Activated CD4-positive, alpha-beta T cell treated with anti-CD3 and anti-CD28 coated beads for 1 hour (primary cell): Measurements from ENCODE around the gene SGMS1.

Experiments
- DNase-seq: peaks from one replicate; pipeline ENCODE4 v3.0.0-alpha.2; 2020

SGMS1 gene

DNA sequence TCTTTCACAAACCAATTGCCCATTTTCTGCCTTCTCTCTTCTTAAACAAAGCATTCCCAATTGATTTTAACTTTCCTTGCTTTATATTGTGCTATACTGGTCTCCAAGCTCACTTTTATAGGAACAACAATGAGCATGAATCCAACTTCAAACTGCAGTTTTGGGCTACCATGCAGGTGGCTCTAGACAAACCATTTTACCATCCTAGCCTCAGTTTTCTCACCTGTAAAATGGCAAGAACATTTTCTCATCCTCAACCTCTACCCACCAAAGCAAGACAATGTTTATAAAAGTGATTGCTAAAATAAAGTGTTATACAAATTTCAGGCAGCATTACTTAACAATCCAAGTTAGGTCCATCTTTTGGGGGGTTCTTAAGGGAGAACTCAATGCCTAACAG, 305.6 kb downstream of the SGMS1 start:
- no peak for DNase-seq

DNA sequence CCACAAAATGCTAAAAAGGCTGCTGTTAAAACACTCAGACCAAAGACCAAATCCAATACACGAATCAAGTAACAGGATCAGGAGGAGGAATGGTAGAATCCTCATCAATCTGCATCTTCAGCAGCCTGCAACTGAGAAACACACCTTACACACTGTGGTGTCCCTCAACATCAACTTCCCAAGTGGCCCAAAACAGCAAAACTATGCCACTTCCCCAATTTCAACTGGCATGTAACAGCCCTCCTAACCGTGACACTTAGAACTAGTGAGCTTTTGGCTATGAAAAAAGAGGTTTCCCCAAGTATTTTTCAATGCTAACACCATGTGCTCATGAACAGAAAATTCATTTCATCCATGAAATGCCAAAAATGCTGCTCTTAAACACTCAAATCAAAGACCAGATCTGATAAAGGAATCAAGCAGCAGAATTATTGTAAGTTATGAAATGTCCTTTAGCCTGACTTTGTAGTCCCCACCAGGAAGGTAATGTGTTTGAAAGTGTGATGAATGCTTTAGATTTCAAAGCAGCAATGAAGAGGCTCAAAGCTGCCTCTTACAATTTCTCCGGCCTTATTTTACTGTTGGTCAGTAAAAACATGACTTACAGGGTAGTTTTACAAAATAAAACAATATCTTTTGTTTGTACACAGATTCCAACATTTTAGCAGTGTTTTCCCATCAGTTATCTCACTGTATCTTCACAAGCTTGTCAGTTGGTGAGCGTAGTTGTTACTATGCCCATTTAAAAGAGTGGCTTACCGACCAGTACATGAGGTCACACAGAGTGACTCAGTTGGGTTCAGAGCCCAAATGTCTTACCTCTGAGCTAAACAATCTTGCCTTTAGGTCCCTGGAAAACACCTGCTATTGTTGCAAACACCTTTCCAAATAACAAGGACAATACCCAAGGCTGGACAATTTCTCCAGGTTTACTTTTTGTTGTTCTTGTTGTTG, 306.8 kb downstream of the SGMS1 start:
- no peak for DNase-seq

DNA sequence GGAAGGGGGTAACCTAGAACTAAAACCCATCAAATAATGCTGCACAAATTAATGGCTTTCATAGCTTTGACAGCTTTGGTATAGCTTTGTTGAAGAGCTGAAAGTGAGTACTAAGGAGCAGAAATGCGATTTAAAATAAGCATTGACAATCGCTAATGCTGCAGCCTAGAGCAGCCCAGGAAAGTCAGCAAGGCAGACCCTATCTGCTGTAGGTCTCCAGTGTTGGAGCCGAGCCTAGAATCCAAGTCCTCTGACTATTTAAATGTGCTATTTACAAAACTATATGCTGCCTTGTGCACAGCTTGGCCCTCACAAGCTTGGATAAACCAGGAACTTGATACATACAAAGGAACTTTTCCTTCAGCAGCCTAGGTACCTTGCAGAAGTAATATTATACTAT, 307.6 kb downstream of the SGMS1 start:
- DNase-seq: no peak

DNA sequence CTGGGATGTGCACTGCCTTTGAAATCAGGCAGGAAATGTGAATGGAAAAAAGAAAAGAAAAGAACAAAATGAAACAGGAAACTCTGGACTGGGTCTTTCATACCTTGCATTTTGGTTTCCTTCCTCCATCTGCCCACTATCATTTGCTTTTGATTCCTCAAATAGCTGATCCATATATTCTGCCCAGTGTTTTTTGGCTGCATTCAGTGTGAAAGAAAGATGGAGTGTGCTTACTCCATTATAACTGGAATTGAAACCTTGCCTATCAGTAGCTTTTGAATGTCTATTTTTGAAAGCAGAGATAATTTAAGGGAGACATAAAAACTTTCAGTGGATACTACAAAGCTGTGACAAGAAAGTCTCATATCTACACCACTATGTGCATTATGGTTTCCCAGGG, 308.3 kb downstream of the SGMS1 start:
- DNase-seq: no peak

DNA sequence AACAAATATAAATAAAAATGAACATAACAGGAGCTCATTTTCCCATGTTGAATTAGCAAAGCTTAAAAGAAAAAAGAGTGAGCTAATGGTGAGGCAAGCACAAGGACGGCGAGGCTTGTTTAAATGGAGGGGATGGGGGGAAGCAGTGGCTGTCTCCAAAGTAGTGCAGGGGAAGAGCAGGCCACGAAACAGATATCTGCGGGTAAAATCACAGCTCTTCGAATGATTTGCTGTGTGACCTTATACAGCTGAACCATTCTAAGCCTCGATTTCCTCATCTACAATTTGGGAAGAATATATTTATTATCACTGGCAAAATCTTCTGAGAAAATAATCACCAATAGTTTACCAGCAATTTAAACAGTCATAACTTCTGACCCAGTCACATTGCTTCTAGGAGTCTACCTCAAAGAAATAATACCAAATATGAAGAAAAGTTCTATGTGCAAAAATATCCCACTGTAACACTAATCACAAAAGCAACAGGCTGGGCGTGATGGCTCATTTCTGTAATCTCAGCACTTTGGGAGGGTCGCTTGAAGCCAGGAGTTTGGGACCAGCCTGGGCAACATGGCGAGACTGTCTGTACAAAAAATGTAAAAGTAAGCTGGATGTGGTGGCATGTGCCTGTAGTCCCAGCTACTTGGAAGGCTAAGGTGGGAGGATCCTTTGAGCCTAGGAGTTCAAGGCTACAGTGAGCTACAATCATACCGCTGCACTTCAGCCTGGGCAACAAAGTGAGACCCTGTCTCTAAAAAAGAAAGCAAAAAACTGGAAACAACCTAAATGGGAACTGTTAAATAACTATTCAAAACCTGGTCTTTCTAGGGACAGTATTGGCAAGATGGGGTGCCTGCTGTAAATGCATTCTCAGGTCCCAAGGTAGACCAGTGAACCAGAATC, 309.3 kb downstream of the SGMS1 start:
- DNase-seq: no peak

DNA sequence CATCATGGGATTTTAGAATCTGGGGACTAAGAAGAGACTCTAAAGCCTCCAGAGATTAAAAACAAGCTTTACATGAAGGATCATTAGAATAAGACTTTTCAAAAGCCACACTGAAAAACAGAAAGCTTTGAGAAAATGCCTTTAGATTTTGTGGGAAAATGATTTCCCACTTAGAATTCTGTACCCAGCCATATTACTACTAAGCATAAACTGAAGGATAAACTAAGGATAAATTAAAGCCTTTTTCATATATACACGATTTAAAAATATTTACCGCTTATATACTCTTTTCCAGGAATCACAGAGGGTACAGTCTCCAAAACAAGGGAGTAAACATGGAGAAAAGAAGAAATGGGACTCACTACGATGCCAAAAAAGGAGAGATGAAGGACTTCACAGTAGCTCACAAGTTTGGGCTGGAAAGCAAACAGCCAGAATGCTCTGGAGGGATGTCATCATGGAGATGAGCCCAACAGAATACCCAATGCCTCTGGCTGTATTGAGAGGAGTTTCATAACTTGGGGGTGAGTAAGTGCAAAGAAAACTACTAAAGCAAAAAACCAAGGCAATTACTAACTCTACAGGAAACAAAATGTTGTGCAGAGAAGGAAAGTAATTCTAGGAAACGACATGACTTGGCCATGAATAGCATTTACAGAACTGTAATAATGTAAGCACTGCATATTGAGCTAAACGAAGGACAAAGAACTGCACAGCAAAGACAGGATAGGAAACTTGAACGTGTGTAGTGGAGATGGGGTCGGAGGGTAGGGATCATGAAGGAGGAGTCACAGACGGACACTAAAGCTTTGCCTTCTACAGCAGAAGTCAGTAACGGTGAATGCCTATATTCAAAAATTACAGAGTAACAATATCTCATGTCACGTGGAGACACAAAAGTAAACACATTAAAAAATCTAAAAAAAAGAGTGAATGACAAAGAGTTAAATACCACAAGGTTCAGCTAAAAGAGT, 311.0 kb downstream of the SGMS1 start:
- DNase-seq: no peak

DNA sequence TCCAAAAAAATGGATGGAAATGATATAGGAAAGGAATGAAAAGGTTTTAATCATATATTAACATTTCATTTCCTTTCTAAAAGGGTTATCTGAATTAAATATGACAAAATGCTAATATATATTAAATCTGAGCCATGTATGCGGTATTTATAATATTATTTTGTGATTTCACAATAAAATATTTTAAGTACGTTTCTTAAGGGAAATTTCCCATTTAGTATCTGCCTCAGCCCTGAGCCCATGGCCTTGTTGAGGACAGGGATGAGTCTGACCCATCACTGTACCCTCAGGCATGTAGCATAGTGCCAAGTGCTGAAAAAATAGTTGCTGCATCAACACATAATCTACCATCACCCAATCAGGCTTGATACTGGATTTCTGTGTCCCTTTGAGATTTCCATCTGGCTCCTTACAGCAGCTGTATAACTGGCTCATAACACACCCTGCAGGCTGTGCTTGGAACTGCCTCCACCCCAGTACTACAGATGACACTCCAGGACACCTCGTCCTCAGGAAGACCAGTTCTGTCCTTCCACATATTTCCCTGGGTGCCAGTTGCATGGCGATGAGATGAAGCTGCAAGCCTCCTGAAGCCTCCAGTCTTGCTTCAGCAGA, 313.1 kb downstream of the SGMS1 start:
- DNase-seq: no peak

DNA sequence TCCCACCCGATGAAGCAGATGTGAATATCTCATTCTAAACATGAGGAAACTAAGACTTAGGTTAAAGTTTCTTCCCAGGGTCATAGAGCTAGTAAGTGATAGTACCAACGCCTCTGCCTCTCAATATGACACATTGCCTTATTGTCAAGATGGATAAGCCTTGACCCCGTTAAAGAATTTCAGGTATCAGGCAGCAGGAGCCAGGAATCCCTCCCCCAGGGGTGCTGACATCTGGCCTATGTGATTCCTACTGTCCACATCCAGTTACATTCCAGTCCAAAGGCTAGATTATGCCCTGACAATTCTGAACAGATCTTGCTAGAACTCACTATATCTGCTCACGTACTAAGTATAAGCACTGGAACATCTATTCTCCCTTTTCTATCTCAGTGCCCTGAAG, 314.4 kb downstream of the SGMS1 start:
- DNase-seq: no peak

DNA sequence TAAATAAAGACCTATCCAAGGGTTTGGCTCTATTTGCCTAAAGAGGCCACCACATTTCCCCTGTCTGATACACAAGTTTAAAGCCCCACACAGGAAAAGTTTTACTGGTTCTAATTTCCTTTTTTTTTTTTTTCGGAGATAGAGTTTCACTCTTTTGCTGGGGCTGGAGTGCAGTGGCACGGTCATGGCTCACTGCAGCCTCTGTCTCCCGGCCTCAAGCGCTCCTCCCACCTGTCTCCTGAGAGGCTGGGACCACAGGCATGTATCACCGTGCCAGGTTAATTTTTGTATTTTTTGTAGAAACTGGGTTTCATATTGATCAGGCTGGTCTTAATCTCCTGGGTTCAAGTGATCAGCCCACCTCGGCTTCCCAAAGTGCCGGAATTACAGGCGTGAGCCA, 319.1 kb downstream of the SGMS1 start:
- DNase-seq: no peak

DNA sequence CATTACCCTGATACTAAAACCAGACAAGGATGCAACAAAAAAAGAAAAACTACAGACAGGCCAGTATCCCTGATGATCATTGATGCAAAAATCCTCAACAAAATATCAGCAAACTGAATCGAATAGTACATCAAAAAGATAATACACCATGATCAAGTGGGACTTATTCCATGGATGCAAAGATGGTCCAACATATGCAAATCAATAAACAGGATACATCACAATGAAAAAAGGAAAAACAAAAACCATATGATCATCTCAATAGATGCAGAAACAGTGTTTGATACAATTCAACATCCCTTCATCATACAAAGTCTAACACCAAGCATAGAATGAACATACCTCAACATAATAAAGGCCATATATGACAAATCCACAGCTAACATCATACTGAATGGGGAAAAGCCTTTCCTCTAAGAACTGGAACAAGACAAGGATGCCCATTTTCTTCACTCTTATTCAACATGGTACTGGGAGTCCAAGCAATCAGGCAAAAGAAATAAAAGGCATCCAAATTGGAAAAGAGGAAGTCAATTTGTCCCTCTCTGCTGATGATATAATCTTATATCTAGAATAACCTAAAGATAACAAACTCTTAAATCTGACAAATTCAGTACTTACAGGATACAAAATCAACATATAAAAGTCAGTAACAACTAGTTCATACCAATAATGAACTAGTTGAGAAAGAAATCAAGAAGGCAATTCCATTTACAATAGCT, 323.6 kb downstream of the SGMS1 start:
- DNase-seq: no peak

DNA sequence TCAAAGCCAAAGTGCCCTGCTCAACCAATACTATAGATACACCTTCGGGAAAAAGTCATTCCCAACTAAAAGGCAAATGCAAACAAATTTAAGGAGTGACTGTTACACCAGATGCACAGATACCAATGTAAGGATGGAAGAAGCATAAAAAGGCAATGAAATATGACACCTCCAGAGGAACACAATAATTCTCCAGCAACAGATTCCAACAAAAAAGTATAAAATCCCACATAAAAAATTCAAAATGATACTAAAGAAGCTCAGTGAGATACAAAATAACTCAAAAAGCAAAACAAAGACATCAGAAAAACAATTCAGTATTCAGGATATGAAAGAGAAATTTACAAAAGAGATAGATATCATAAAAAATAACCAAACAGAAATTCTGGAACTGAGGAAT, 328.4 kb downstream of the SGMS1 start:
- no peak for DNase-seq

DNA sequence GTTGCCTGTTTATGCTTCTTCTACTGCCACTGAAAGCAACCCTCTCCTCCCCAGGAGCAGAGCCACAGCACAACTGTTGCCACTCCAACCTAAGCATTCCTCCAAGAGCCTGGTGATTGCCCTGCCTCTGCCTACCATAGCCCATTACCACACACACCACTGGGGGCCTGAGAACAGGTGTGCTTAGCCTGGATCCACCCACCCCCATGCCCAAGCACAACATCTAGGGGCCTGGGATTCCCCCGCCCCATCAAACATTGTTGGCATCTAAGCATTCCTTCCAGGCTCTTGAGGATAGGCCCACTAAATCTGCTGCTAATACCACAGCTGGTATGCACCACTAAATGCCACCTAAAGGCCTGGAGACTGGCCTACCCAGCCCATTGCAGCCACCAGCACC, 329.2 kb downstream of the SGMS1 start:
- no peak for DNase-seq

DNA sequence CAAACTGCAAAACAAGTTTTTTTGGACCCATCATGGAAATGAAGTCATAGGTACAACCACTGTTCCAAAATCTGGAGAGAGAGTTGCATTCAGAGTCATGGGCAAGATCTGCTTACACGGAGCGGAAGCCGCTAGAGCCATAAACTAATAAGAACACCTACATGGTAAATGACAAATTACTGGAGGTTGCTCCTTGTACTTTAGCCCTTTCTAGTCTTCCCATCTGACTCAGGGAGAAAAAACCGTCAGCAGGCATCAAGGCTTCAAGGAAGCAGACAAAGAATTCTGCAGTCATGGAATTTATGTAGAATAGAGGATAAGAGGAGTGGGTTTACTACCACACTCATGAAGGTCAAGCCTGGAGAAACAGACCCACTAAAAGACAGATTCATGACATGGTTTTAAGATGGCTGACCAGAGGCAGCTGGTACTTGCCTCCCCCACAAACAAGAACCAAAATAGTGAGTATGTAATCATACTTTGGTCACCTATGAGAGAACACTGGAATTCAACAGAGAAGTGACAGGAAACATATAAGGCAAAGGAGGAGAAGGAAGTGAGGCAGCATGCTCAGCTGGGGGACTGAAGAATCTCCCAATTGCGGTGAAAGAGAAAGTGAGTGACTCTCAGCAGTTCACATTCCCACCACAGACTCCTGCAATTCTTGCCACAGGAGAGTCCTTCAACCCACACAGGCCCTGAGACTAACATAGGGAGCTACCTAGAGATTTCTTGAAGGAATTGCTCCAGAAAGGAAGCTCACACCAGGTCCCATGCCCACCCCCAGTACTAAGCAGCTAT, 330.0 kb downstream of the SGMS1 start:
- no peak for DNase-seq

DNA sequence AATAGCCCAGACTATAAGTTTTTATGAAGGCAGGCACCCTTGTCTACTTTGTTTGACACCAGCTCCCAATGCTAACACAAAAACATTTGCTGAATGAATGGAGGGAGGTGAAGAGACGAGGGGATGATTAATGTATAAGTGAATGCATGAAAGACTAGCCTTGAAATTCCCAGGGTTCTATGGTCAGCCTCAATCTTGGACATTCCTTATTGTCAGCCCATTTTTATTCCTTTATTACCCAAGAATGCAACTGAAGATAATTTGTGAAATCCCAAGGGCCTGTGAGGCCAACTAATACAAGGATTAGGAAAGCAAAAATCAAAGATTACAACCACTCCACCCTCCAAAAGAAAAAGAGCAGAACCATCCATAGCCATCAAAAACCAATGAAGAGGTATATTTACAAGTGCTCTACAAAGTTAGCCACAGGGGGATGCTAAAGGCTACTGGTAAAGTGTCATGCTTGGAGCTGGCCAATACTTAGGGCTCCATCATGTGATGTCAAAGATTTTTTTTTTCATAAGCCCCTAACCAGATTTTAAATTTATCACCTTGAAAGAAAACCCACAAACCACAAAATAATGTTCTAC, 332.4 kb downstream of the SGMS1 start:
- DNase-seq: no peak

DNA sequence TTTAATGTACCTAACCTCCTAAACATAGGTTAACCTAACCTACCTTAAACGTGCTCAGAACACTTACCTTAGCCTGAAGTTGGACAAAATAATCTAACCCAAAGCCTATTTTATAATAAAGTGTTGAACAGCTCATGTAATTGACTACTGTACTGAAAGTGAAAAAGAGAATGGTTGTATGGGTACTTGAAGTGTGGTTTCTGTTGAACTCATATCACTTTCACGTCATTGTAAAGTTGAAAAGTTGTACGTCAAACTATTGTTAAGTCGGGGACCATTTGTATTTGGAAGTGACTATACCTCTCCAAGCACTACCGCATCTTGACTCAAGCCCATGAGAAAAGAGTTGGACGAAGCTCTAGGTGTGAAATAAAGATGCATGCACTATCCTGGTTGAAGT, 334.6 kb downstream of the SGMS1 start:
- DNase-seq: no peak

DNA sequence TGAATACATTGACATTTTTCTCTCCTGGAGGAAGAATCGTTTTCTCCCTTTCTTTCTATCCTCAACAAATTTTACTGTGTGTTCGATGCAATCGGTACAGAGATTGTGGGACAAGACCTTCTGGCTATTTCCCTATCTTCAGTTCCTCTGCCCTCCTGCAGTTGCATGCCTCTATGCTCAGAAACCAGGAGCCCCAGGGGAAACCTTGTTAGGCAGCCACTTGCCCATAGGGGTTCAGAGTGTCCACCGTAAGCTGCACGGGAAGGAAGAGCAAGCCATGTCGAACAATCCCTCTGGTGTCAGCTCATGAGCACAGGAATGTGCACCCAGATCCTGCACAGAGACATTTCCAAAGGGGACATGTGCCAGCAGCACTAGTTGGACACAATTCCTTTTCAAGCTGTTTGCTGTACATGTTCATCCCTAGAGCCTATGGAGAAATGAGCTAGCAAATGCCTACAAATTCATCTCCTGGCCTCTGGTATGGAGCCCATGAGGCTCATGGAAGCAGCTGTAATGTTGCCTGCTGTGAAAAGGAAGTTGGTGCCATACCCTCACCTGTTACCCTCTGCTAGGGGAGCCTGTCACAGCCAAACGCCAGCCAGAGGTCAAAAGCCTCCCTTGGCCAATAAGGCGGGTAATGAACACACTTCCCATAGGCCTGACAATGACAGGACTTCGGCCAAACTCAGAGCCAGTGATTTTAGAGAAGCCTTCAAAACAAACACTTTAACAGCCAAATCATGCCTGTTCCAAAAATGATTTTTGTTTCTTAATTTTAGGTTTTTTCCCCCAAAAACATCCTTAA, 336.6 kb downstream of the SGMS1 start:
- DNase-seq: no peak

DNA sequence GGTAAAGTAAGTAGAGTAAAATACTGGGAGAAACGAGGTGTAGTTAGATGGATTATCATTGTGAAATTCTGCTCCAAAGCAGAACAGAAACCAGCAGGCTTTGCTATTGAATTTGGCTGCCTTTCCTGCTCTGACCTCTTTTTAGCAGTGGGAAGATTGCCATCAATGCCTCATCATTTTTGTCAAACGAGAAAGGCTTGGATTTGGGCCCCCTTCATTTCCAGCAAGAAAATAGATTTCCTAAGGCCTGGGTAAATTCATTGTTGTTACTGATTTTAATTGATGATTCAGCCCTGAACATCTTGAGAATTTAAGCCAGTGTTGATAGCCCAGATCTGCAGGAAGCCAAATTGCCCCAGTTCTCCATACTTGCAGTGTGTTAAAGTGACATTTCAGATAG, 337.2 kb downstream of the SGMS1 start:
- DNase-seq: no peak

DNA sequence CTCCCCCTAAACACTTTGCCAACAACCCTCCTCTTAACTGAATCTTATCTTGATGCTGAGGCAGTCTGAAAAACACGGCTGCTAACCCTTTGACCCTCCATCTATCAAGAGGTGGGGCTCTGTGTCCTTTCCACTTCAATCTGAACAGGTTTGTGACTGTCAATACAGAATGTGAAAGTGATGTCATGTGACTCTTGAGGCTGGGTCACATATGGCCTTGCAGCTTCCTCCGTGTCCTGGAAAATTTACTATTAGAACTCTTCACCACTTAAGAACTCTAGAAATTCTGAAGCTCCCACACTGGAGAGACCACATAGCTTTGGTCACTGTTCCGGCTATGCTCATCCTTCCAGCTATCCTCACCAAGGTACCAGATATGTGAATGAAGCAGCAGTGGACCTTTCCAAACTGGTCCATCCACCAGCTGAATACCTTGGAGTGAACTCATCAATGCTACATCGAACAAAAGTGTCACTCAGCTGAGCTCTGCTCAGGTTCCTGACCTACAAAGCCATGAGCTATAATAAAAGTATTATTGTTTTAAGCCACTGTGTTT, 341.7 kb downstream of the SGMS1 start:
- DNase-seq: no peak
